ENCODE measurements around the gene CAMSAP3.
A peak's percentile ranks its signal among the peaks of the same experiment; 100 is the strongest.

Gene CAMSAP3

DNA sequence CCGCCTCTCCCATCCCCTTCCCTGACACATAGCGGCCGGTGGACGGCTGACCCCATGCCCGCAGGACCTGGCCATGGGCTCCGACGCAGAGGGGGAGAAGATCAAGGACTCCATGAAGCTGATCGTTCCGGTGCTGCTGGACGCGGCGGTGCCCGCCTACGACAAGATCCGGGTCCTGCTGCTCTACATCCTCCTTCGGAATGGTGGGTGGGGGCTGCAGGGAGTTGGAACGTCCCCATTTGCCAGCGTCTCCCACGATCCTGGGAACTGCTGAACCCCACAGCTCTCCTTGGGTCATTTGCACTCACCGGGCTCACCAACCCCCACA, 48.9 kb downstream of the CAMSAP3 start:
- Histone ChIP-seq H3K4me3 (ENCODE audit: low read length in 2 of 2) (no peak overlapping the region), H3K9ac (ENCODE audit: low read length in 2 of 2) (no peak overlapping the region), H3K27ac (ENCODE audit: low read length) (no peak overlapping the region), H3K36me3 (ENCODE audit: control insufficient read depth in 2 of 2, insufficient read depth in 2 of 2, low read length in 2 of 2) (no peaks in the 10 kb centered on the region), H3K4me1 (ENCODE audit: control insufficient read depth, insufficient read depth, low read length) (no peaks in the 10 kb centered on the region), H3K9me3 (ENCODE audit: control insufficient read depth in 2 of 2, low read length in 2 of 2) (no peaks in the 10 kb centered on the region), H3K27me3 (ENCODE audit: control insufficient read depth in 1 of 2, insufficient read depth in 2 of 2, low read length in 2 of 2) (peaks cover 5 to 19% of the 10 kb centered on the region in 2 donors)

DNA sequence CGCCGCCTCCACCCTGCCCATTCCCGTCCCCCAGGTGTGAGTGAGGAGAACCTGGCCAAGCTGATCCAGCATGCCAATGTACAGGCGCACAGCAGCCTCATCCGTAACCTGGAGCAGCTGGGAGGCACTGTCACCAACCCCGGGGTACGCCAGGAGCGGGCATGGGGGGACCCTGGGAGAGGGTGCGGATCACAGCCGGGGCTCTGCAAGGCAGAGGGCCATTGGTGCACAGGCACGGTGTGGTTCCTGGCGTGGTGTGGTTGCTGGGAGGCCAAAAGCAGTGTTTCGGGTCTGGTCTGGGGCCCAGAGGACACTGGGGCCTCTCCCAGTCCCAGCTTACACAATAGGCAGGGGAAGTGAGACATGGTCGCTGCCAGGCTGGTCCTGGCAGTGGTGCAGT, 49.5 kb downstream of the CAMSAP3 start:
- Histone ChIP-seq H3K9me3 (ENCODE audit: control insufficient read depth in 2 of 2, low read length in 2 of 2) (no peaks in the 10 kb centered on the region), H3K27me3 (ENCODE audit: control insufficient read depth in 1 of 2, insufficient read depth in 2 of 2, low read length in 2 of 2) (peaks cover 5 to 15% of the 10 kb centered on the region in 2 donors), H3K4me3 (ENCODE audit: low read length in 2 of 2) (no peak overlapping the region), H3K36me3 (ENCODE audit: control insufficient read depth in 2 of 2, insufficient read depth in 2 of 2, low read length in 2 of 2) (no peaks in the 10 kb centered on the region), H3K9ac (ENCODE audit: low read length in 2 of 2) (no peak overlapping the region), H3K27ac (ENCODE audit: low read length) (no peak overlapping the region), H3K4me1 (ENCODE audit: control insufficient read depth, insufficient read depth, low read length) (no peaks in the 10 kb centered on the region)

DNA sequence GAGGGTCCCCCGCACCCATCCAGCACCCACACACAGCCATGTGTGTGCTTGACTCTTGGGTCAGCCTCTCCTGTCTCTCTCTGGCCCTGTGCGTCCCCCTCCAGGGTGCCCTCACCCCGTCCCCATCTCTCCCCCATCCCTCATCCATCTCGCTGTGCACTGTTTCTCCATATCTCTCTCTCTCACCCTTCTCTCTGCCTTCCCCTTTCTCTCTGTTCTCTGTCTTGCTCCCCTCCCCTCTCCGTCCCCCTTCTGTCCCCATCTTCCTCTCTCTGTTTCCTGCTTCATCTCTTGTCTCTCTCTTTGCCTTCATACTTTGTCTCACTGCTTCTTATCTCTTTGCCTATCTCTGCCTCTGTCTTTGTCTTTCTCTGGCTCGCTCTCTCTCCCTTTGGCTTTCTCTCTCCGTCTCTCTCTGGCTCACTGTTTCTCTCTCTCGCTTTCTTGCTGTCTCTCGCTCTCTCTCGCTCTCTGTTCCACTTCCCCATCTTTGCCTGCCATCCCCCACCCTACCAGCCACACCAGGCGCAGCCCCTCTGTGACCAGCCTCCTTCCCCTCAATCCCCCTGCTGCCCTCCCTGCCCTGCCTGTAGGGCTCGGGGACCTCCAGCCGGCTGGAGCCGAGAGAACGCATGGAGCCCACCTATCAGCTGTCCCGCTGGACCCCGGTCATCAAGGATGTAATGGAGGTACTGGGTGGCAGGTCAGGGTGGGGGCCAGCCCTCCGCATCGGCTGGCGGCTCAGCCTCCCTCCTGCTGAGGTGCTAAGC, 50.2 kb downstream of the CAMSAP3 start:
- Histone ChIP-seq H3K4me3 (ENCODE audit: low read length in 2 of 2) (no peak overlapping the region), H3K36me3 (ENCODE audit: control insufficient read depth in 2 of 2, insufficient read depth in 2 of 2, low read length in 2 of 2) (no peaks in the 10 kb centered on the region), H3K27me3 (ENCODE audit: control insufficient read depth in 1 of 2, insufficient read depth in 2 of 2, low read length in 2 of 2) (peaks cover 10 to 18% of the 10 kb centered on the region in 2 donors), H3K9ac (ENCODE audit: low read length in 2 of 2) (no peak overlapping the region), H3K9me3 (ENCODE audit: control insufficient read depth in 2 of 2, low read length in 2 of 2) (no peaks in the 10 kb centered on the region), H3K27ac (ENCODE audit: low read length) (no peak overlapping the region), H3K4me1 (ENCODE audit: control insufficient read depth, insufficient read depth, low read length) (no peaks in the 10 kb centered on the region)

DNA sequence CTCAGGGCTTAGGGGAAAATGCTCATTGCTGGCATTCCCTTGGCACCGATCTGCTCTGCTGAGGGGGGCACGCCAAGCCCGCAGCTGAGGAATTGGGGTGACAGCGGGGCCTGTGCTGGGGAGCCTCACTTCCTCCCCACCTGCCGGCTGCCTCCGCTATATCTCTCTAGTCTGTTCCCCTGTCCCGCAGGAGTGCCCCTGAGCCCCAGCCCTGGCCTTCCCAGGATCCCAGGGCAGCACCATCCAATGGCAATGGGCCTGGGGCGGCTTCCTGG, 50.7 kb downstream of the CAMSAP3 start:
- H3K27ac ChIP-seq (ENCODE audit: low read length): no peak overlapping the region
- H3K9me3 ChIP-seq (ENCODE audit: control insufficient read depth in 2 of 2, low read length in 2 of 2): no peaks in the 10 kb centered on the region
- no peaks in the 10 kb centered on the region for H3K4me1 ChIP-seq (ENCODE audit: control insufficient read depth, insufficient read depth, low read length)
- no peak overlapping the region for H3K4me3 ChIP-seq (ENCODE audit: low read length in 2 of 2)
- no peak overlapping the region for H3K9ac ChIP-seq (ENCODE audit: low read length in 2 of 2)
- no peaks in the 10 kb centered on the region for H3K36me3 ChIP-seq (ENCODE audit: control insufficient read depth in 2 of 2, insufficient read depth in 2 of 2, low read length in 2 of 2)
- peaks cover 11 to 18% of the 10 kb centered on the region in 2 donors for H3K27me3 ChIP-seq (ENCODE audit: control insufficient read depth in 1 of 2, insufficient read depth in 2 of 2, low read length in 2 of 2)

DNA sequence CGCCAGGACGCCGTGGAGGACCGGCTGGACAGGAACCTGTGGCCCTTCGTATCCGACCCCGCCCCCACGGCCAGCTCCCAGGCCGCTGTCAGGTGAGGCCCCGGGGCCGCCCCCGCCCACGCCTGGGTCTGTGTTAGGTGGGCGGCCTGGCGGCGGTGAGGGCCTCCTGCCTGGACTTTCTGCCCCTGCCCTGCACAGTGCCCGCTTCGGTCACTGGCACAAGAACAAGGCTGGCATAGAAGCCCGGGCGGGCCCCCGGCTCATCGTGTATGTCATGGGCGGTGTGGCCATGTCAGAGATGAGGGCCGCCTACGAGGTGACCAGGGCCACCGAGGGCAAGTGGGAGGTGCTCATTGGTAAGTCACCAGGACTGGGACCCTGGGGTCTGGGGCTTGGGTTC, 51.5 kb downstream of the CAMSAP3 start:
- Histone ChIP-seq H3K36me3 (ENCODE audit: control insufficient read depth in 2 of 2, insufficient read depth in 2 of 2, low read length in 2 of 2) (no peaks in the 10 kb centered on the region), H3K9me3 (ENCODE audit: control insufficient read depth in 2 of 2, low read length in 2 of 2) (no peaks in the 10 kb centered on the region), H3K27ac (ENCODE audit: low read length) (no peak overlapping the region), H3K9ac (ENCODE audit: low read length in 2 of 2) (no peak overlapping the region), H3K4me1 (ENCODE audit: control insufficient read depth, insufficient read depth, low read length) (no peaks in the 10 kb centered on the region), H3K27me3 (ENCODE audit: control insufficient read depth in 1 of 2, insufficient read depth in 2 of 2, low read length in 2 of 2) (peaks cover 11 to 18% of the 10 kb centered on the region in 2 donors), H3K4me3 (ENCODE audit: low read length in 2 of 2) (no peak overlapping the region)

DNA sequence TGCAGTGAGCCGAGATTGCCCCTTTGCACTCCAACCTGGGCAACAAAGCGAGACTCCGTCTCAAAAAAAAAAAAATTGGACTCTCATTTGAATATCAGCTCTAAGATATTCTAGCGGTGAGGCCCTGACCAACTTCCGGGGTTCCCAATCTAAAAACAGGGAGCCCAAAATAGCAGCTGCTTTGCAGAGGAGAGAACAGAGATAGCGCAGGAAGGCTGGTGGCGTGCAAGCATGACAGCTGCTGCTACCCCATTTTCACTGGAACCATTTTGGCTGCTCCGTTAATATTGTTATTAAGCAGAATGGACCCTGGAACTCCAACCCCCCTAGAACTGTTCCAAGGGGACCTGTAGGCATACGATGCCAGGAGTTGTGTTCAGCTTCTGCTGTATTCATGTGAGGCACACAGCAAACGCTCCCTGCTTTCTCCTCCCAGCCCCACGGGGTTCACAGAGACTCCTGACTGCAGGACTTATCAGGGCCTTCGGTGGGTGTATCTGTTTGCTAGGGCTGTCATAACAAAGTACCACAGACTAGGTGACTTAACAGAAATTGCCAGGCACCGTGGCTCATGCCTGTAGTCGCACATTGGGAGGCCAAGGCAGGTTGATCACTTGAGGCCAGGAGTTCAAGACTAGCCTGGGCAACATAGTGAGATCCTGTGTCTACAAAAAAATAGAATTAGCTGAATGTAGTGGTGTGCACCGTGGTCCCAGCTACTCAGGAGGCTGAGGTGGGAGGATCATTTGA, 52.8 kb downstream of the CAMSAP3 start:
- no peak overlapping the region for H3K4me3 ChIP-seq (ENCODE audit: low read length in 2 of 2)
- no peak overlapping the region for H3K27ac ChIP-seq (ENCODE audit: low read length)
- H3K9ac ChIP-seq (ENCODE audit: low read length in 2 of 2): no peak overlapping the region
- H3K4me1 ChIP-seq (ENCODE audit: control insufficient read depth, insufficient read depth, low read length): no peaks in the 10 kb centered on the region
- H3K36me3 ChIP-seq (ENCODE audit: control insufficient read depth in 2 of 2, insufficient read depth in 2 of 2, low read length in 2 of 2): no peaks in the 10 kb centered on the region
- peaks cover 11 to 20% of the 10 kb centered on the region in 2 donors for H3K27me3 ChIP-seq (ENCODE audit: control insufficient read depth in 1 of 2, insufficient read depth in 2 of 2, low read length in 2 of 2)
- H3K9me3 ChIP-seq (ENCODE audit: control insufficient read depth in 2 of 2, low read length in 2 of 2): no peaks in the 10 kb centered on the region

DNA sequence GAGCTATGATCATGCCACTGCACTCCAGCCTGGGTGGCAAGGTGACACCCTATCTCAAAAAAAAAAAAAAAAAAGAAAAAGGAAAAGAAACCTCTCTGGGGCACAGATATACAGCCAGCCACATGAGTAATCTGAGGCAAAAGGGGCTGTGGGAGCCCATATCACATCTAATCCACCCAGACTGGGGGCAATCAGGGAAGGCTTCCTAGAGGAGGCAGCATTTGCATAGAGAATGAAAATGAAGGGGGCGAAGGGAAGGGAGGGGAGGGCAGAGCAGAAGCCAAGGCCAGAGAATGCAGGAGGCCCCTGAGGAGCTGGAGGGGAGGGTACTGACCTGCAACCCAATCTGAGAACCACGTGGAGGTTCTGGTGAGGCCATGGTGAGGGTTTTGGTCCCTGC, 54.5 kb downstream of the CAMSAP3 start:
- Histone ChIP-seq H3K27ac (ENCODE audit: low read length) (no peak overlapping the region), H3K4me1 (ENCODE audit: control insufficient read depth, insufficient read depth, low read length) (no peaks in the 10 kb centered on the region), H3K27me3 (ENCODE audit: control insufficient read depth in 1 of 2, insufficient read depth in 2 of 2, low read length in 2 of 2) (peaks cover 11 to 17% of the 10 kb centered on the region in 2 donors), H3K9me3 (ENCODE audit: control insufficient read depth in 2 of 2, low read length in 2 of 2) (no peaks in the 10 kb centered on the region), H3K9ac (ENCODE audit: low read length in 2 of 2) (no peak overlapping the region), H3K4me3 (ENCODE audit: low read length in 2 of 2) (no peak overlapping the region), H3K36me3 (ENCODE audit: control insufficient read depth in 2 of 2, insufficient read depth in 2 of 2, low read length in 2 of 2) (no peaks in the 10 kb centered on the region)

DNA sequence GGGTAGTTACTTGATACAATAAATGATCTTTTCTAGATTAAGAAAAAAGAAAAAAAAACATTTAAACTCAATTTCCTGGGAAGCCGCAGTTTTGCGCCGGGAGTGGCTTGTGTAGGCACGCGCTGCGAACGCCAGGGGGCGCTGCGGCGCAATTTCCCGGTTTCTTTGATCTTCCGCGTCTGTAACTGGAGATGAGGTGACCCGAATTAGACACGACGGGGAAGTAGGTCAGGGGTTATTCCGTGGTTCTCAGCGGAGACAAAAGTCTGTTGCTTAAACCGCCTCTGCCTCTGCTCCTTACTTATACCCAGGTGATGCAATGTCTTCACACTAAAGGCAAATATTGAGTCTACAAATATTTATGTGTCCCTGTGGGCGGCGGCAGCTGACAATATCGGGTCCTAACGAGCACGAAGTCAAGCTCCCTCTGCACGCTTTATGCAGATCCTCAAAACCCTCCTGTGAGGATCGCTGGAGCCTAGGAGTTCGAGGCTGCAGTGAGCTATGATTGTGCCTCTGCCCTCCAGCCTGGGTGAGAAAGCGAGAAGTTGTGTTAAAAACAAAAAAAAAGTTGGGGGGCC, 56.5 kb downstream of the CAMSAP3 start:
- Histone ChIP-seq H3K4me3 (ENCODE audit: low read length in 2 of 2) (peak overlapping the region; percentile 54 to 58), H3K4me1 (ENCODE audit: control insufficient read depth, insufficient read depth, low read length) (no peaks in the 10 kb centered on the region), H3K27me3 (ENCODE audit: control insufficient read depth in 1 of 2, insufficient read depth in 2 of 2, low read length in 2 of 2) (peaks cover 6 to 11% of the 10 kb centered on the region in 2 donors), H3K9ac (ENCODE audit: low read length in 2 of 2) (no peak overlapping the region), H3K36me3 (ENCODE audit: control insufficient read depth in 2 of 2, insufficient read depth in 2 of 2, low read length in 2 of 2) (no peaks in the 10 kb centered on the region), H3K27ac (ENCODE audit: low read length) (no peak overlapping the region), H3K9me3 (ENCODE audit: control insufficient read depth in 2 of 2, low read length in 2 of 2) (no peaks in the 10 kb centered on the region)

DNA sequence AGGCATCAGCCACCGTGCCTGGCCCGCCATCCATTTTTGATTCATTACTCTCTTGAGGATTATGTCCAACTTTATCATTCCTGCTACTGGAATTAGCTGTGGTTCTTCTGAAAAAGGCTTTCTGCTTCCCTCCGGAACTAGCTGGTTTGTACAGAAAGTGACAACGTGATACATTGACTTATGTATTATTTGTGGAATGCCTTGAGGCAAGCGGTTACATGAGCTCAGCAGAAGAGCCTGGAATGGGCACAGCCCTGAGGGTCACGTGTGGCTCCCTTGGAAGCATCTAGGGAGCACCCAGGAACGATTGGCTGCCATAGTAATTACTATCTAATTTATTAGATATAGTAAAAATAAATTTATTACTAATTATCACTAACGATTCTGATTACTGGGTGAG, 58.7 kb downstream of the CAMSAP3 start:
- no peaks in the 10 kb centered on the region for H3K4me1 ChIP-seq (ENCODE audit: control insufficient read depth, insufficient read depth, low read length)

DNA sequence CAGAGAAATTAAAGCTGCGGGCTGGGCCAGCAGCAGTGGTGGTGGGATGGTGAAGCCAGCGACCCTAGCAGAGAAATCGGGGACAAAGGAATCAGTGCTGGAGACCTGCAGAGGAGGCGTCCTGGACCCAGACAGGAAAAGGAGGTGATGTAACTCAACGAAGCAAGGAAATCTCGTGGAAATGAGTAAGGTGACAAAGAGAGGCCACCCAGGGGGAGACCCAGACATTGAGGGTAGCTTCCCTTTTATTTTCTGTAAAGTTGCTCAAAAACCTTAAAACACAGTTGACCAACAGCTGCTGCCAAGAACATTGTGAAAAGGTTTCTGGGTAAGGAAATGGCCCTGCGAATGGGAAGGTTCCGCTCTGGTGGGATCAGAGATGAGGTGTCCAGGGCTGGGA, 59.9 kb downstream of the CAMSAP3 start:
- H3K9me3 ChIP-seq (ENCODE audit: control insufficient read depth in 2 of 2, low read length in 2 of 2): no peaks in the 10 kb centered on the region
- H3K27me3 ChIP-seq (ENCODE audit: control insufficient read depth in 1 of 2, insufficient read depth in 2 of 2, low read length in 2 of 2): peaks cover 2 to 4% of the 10 kb centered on the region in 2 donors
- no peak overlapping the region for H3K9ac ChIP-seq (ENCODE audit: low read length in 2 of 2)
- no peaks in the 10 kb centered on the region for H3K4me1 ChIP-seq (ENCODE audit: control insufficient read depth, insufficient read depth, low read length)
- no peak overlapping the region for H3K4me3 ChIP-seq (ENCODE audit: low read length in 2 of 2)
- no peak overlapping the region for H3K27ac ChIP-seq (ENCODE audit: low read length)
- H3K36me3 ChIP-seq (ENCODE audit: control insufficient read depth in 2 of 2, insufficient read depth in 2 of 2, low read length in 2 of 2): no peaks in the 10 kb centered on the region

More for the DNA sequence above, 58.7 kb downstream of the CAMSAP3 start:
- no peaks in the 10 kb centered on the region for H3K36me3 ChIP-seq (ENCODE audit: control insufficient read depth in 2 of 2, insufficient read depth in 2 of 2, low read length in 2 of 2)
- no peak overlapping the region for H3K9ac ChIP-seq (ENCODE audit: low read length in 2 of 2)
- H3K9me3 ChIP-seq (ENCODE audit: control insufficient read depth in 2 of 2, low read length in 2 of 2): no peaks in the 10 kb centered on the region
- peaks cover 6 to 7% of the 10 kb centered on the region in 2 donors for H3K27me3 ChIP-seq (ENCODE audit: control insufficient read depth in 1 of 2, insufficient read depth in 2 of 2, low read length in 2 of 2)
- no peak overlapping the region for H3K4me3 ChIP-seq (ENCODE audit: low read length in 2 of 2)
- no peak overlapping the region for H3K27ac ChIP-seq (ENCODE audit: low read length)
